Measurements from ENCODE around the gene COL4A2. TPM values are rescaled to one million over a fixed set of nuclear protein-coding genes. Genes with fewer than 3 reads are reported as not detected.

COL4A2 gene
- total RNA-seq, 1 experiment from 2014 or later, result 6.1 TPM

DNA sequence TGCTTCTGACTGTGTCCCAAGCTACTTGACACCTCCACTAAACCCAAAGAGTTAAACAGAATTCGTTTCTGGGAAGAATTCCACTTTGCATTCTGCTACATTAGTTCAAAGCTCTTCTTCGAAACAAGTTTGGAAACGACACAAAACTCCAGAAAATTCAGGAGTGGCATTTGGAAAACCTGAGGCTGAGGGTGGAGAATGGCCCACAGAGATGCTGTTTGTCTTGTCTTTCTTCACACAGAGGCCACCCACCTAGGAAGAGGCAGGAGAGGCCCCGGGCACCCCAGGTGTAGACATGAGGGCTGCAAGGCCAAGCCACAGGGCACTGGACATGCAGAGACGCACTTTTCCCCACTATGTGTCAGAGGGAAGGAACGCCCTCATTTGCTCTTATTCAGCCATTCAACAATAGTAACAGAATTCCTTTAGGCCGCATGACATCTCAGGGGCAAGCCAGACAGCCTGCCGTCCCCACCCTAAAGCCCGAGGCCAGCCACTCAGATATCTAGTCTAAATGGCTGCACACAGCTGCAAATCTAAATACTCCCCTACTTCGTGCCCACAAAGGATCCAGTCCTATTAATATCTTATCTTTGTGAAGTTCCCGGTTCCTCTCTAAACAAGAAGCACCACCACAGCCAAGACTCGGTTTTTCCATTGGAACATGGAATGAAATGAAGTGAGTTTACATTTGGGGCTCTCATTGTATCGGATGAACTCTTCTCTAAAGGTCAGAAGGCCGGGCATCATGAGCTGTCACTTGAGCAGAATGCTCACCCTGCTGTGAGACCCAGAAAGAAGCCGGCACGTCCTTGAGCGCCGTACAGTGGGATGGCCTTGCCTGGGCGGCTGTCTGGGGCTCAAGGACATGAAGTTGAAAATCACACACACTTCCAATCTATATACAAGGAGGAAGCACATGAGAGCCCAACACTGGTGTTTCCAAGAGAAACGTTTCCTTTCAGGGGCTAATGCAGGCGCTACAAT lies 20.0 kb upstream of the COL4A2 start:
- no peak for DNase-seq (ENCODE audit: low spot score)
- in situ Hi-C loops (cut with HindIII; ENCODE audit: low sequenced_read_pairs), result no loop called here

DNA sequence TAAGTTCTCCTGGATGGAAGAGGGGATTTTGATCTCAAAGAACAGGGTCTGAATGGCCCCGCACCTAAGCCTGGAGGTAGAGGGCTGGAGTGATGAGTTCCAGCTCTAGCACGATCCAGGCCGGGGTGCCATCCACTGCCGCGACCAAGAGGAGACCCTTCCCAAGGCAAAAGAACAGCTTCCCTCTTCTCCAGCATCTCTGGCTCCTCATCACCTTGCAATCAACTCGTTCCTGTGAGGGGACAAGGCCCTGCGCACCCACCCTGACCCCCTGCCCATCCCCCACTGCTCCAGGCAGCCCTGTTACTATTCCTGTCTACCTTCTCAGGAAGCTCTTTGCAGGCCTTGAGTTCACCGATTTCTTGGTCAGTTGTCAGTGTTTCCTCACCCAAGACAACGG lies 17.9 kb upstream of the COL4A2 start:
- in situ Hi-C loops (cut with HindIII; ENCODE audit: low sequenced_read_pairs), result no loop called here

GRCh38 chr13:110289661-110290060 lies 17.4 kb upstream of the COL4A2 start:
- in situ Hi-C loops (cut with HindIII; ENCODE audit: low sequenced_read_pairs), result no loop called here
- no peak for DNase-seq (ENCODE audit: low spot score)

More for the DNA sequence above, 17.9 kb upstream of the COL4A2 start:
- no peak for DNase-seq (ENCODE audit: low spot score)

DNA sequence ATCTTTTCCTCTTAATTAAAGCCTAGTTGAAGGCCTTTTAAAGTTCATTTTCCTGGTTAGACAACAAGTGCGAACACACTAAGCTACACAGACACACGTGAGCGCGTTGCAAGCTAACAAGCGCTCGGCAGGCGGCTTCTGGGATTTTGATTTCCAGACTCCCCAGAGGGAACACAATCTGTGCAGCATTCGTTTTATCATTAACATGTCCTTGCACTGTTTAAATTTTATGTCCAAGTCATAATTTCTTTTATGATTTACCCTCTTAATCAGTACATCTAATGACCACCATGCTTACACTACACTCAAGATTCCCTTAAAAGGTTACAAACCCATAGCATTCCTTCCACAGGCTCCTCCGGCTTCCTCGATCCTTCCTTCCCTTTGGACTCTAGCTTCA lies 16.9 kb upstream of the COL4A2 start:
- no peak for DNase-seq (ENCODE audit: low spot score)

GRCh38 chr13:110290826-110291225 lies 16.3 kb upstream of the COL4A2 start:
- no peak for DNase-seq (ENCODE audit: low spot score)
- in situ Hi-C loops (cut with HindIII; ENCODE audit: low sequenced_read_pairs), result no loop called here

More for the DNA sequence above, 16.9 kb upstream of the COL4A2 start:
- in situ Hi-C loops (cut with HindIII; ENCODE audit: low sequenced_read_pairs), result no loop called here

- in situ Hi-C loops (cut with HindIII; ENCODE audit: low sequenced_read_pairs), result no loop called here
- DNase-seq (ENCODE audit: low spot score), result no peak
These were observed 15.8 kb upstream of the COL4A2 start for GRCh38 chr13:110291286-110291685.

GRCh38 chr13:110293037-110293436 lies 14.0 kb upstream of the COL4A2 start:
- in situ Hi-C loops (cut with HindIII; ENCODE audit: low sequenced_read_pairs), result no loop called here
- DNase-seq (ENCODE audit: low spot score), result no peak

DNA sequence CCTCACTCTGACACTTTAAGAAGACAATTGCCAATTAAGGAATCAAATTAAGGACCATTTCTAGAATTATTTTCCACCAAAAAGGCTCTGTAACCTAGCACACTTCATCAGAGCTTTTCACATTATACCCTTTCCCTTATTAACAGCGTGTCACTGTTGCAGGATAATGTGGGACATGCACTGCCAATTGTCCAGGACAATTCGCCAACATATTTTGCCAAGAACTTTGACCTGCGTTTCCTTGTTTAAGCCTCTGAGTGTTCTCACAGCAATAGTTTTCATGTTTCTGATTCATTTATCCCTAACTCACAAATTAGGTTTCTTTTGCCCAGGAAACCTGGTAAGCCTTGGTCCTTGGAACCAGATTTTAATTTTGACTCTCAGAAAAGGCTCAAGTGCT lies 13.4 kb upstream of the COL4A2 start:
- in situ Hi-C loops (cut with HindIII; ENCODE audit: low sequenced_read_pairs), result no loop called here
- DNase-seq (ENCODE audit: low spot score), result no peak

- in situ Hi-C loops (cut with HindIII; ENCODE audit: low sequenced_read_pairs), result no loop called here
- no peak for DNase-seq (ENCODE audit: low spot score)
These were observed 12.9 kb upstream of the COL4A2 start for GRCh38 chr13:110294146-110294545.

DNA sequence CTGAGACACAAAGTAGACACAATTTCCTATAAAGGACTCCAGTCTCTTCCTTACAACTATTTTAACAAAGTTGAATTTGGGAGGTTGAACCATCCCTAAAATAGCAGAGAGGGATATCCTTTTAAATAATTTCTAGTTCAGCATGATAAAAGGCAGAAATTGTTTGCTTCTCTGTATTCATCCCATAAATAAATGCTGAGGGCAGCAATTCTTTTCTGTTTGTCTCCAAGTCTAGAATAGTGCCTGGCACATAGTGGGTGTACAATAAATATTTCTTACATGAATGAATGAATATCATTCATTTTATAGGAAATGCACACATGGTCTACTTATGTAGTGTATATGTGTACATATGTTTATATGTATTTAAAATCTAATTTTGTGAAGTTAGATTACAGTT lies 12.5 kb upstream of the COL4A2 start:
- in situ Hi-C loops (cut with HindIII; ENCODE audit: low sequenced_read_pairs), result no loop called here
- no peak for DNase-seq (ENCODE audit: low spot score)

GRCh38 chr13:110297011-110297410 lies 10.1 kb upstream of the COL4A2 start:
- in situ Hi-C loops (cut with HindIII; ENCODE audit: low sequenced_read_pairs), result no loop called here
- DNase-seq (ENCODE audit: low spot score), result no peak

GRCh38 chr13:110297766-110298504 lies 9.1 kb upstream of the COL4A2 start:
- in situ Hi-C loops (cut with HindIII; ENCODE audit: low sequenced_read_pairs), result no loop called here
- no peak for DNase-seq (ENCODE audit: low spot score)

- in situ Hi-C loops (cut with HindIII; ENCODE audit: low sequenced_read_pairs), result no loop called here
- DNase-seq (ENCODE audit: low spot score), result no peak
These were observed 8.4 kb upstream of the COL4A2 start for GRCh38 chr13:110298505-110299282.

- no peak for DNase-seq (ENCODE audit: low spot score)
- in situ Hi-C loops (cut with HindIII; ENCODE audit: low sequenced_read_pairs), result no loop called here
These were observed 7.7 kb upstream of the COL4A2 start for GRCh38 chr13:110299283-110299840.

GRCh38 chr13:110300090-110300815 lies 6.8 kb upstream of the COL4A2 start:
- DNase-seq (ENCODE audit: low spot score), result no peak
- in situ Hi-C loops (cut with HindIII; ENCODE audit: low sequenced_read_pairs), result no loop called here

DNA sequence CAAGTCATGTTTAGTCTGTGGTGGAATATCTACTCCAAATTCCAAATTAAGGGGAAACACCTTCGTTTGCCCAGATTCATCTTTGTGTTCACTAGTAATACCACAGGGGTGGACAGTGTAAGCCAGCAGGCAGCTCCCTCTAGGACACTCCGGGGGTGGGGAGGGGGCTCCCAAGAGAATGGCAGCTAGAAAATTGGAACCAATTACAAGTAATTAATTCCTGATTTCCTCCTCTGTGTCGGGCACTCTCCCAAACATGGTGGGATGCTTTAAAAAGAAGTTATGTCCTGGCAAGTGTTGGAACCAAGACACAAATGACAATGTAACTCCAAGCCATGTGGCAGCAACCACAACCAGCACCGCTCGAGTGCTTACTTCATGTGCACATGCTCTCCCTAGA lies 6.0 kb upstream of the COL4A2 start:
- no peak for DNase-seq (ENCODE audit: low spot score)
- in situ Hi-C loops (cut with HindIII; ENCODE audit: low sequenced_read_pairs), result no loop called here

DNA sequence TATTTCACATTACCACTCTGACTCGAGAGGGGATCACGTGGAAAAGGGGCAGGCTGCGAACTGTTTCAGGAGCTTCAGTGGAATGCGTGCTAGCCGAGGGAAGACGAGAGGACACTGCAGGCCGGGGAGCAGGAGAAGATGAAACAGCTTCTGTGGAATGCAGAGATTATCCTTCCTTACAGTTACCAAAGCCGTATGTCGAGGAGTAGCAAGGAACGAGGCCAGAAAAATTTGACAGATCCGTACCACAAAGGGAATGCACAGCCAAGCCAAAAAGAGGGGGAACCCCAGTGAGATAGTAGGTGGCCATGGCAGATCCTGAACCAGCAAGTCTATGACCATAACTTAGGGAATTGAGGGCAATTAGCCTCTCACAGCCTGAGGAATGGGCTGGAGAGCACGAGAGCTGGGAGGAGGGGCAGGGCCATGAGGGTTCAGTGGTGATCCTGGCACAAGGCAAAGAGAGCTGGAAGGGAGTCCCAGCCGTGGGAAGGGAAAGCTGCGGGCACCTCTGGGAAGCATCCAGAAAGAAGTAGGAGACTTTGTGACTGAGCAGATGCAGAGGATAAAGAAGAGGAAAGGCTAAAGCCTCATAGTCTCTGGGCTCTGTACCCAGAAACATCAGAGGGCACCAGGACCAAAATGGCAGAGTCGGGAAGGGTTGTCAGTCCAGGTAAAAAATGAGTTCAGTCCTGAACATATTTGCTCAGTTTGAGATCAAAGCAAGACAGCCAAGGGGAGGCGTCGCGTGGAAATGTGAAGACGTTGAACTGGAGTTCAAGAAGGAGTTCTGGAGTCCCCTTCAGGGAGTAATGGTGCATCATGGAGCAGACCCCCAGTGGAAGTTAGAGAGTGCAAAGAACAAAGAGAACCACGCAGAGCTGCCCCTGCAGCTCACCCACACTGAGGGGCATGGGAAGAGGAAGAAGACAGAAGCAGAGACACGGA lies 5.2 kb upstream of the COL4A2 start:
- no peak for DNase-seq (ENCODE audit: low spot score)
- in situ Hi-C loops (cut with HindIII; ENCODE audit: low sequenced_read_pairs), result no loop called here

DNA sequence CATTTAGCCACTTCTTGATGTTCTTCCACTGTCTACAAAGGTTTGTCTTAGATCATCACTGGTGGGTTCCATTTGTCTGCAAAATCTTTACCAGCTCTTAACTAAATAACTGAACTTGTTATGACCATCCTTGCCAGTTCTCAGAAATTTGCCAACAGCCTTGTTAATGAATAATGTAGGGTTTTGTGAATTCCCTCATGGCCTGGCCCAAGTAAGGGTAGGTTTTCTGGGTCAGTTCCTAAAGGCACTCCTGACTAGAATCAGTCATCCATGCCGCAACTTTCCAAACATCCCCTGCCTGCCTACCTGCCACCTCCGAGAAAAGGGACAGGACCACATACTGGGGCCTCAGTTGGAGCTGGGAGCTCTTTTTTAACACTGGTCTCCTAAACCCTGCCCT lies 4.1 kb upstream of the COL4A2 start:
- in situ Hi-C loops (cut with HindIII; ENCODE audit: low sequenced_read_pairs), result no loop called here
- DNase-seq (ENCODE audit: low spot score), result no peak
